ENCODE results near the gene CNOT8. TPM values are rescaled to one million over a fixed set of nuclear protein-coding genes. Genes with fewer than 3 reads are reported as not detected.

CNOT8 gene
- total RNA-seq, 5 donors from 2014 or later (not counting 1 experiment from before 2014, with no cell fraction given) = 85.9 to 113 (median 100) TPM

DNA sequence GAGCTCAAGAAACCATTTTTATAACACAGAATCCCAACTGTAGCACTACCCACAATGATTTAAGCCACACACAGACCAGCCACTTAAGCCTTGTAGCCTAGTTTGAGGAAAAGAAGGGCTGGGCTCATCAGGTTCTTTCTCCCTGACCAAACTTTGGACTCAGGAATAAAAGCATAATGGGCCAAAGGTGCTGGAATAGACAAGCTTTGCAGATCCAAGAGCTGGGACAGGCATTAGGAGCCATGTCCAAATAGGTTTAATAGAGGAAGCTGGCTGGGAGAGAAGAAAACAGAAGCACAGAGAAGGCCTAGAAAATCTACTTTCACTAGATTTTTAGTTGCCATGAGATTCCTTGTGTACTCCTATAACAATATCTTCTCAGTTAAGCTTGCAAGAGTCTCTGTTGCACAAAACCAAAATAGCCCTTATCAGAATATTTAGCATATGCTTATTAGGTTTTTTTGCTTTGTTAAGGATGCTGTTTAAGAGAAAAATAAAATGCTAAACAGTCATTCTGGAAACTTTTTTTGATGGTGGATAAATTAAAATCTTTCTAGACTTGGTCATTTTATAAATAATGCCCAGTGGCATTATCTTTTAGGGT is 38.2 kb downstream of the CNOT8 start:
- peaks cover 67% of the 10 kb centered on the region for H3K36me3 Mint-ChIP-seq

GRCh38 chr5:154898210-154898609 is 39.8 kb downstream of the CNOT8 start:
- no peak overlapping the region for H3K4me3 ChIP-seq (ENCODE audit: control insufficient read depth in 1 of 2, extremely low read depth in 1 of 2, low read length in 1 of 2)
- no peaks in the 10 kb centered on the region for H3K27me3 Mint-ChIP-seq
- H3K9me3 ChIP-seq = no peaks in the 10 kb centered on the region
- H3K4me1 ChIP-seq (ENCODE audit: control insufficient read depth in 1 of 2, extremely low read depth in 1 of 2, insufficient read depth in 2 of 2, low read length in 2 of 2) = no peaks in the 10 kb centered on the region
- H3K36me3 Mint-ChIP-seq = peaks cover 66% of the 10 kb centered on the region
- H3K36me3 ChIP-seq (ENCODE audit: control insufficient read depth in 2 of 2, extremely low read depth in 1 of 2, insufficient read depth in 1 of 2, low read length in 1 of 2) = peaks cover 19 to 93% of the 10 kb centered on the region in 2 donors
- H3K4me3 Mint-ChIP-seq = no peak overlapping the region
- ATAC-seq (replicated peaks in 1 of 4) (no peak), DNase-seq (no peak)
- CTCF ChIA-PET = interaction anchor here in 1 of 2 donors (0.6 to 1.0 kb wide), 2 partner anchors 8 to 431 kb away, joined by 4 read pairs; no protein-coding TSS in a partner anchor
- POLR2A ChIA-PET = interaction anchor here in 1 of 2 donors (0.7 kb wide), 1 partner anchor 865 kb away, joined by 7 read pairs; no protein-coding TSS in a partner anchor
- no peaks in the 10 kb centered on the region for H3K4me1 Mint-ChIP-seq
- no CpG with 5 or more reads among the region's 4 CpGs for WGBS (ENCODE audit: insufficient coverage)
- H3K9me3 Mint-ChIP-seq = no peaks in the 10 kb centered on the region
- no peaks in the 10 kb centered on the region for H3K27me3 ChIP-seq (replicated peaks in 1 of 2; ENCODE audit: control insufficient read depth in 2 of 2, extremely low read depth in 1 of 2, insufficient read depth in 2 of 2, low read length in 1 of 2)
- H3K27ac ChIP-seq (ENCODE audit: low read length) = no peak overlapping the region
- H3K27ac Mint-ChIP-seq = no peak overlapping the region

More for the DNA sequence above, 38.2 kb downstream of the CNOT8 start:
- no peaks in the 10 kb centered on the region for H3K4me1 Mint-ChIP-seq
- no peak for ATAC-seq (replicated peaks in 1 of 4)
- Histone ChIP-seq H3K9me3 (no peaks in the 10 kb centered on the region), H3K27ac (ENCODE audit: low read length) (no peak overlapping the region), H3K36me3 (ENCODE audit: control insufficient read depth in 2 of 2, extremely low read depth in 1 of 2, insufficient read depth in 1 of 2, low read length in 1 of 2) (peaks cover 19 to 87% of the 10 kb centered on the region in 2 donors), H3K27me3 (replicated peaks in 1 of 2; ENCODE audit: control insufficient read depth in 2 of 2, extremely low read depth in 1 of 2, insufficient read depth in 2 of 2, low read length in 1 of 2) (no peaks in the 10 kb centered on the region), H3K4me3 (ENCODE audit: control insufficient read depth in 1 of 2, extremely low read depth in 1 of 2, low read length in 1 of 2) (no peak overlapping the region), H3K4me1 (ENCODE audit: control insufficient read depth in 1 of 2, extremely low read depth in 1 of 2, insufficient read depth in 2 of 2, low read length in 2 of 2) (no peaks in the 10 kb centered on the region)
- H3K4me3 Mint-ChIP-seq = no peak overlapping the region
- no peak overlapping the region for H3K27ac Mint-ChIP-seq
- H3K27me3 Mint-ChIP-seq = no peaks in the 10 kb centered on the region
- ChIA-PET CTCF (interaction anchor here in 1 of 2 donors (0.5 kb wide), 1 partner anchor 104 kb away, joined by 3 read pairs; no protein-coding TSS in a partner anchor), POLR2A (no interaction called here)
- no peaks in the 10 kb centered on the region for H3K9me3 Mint-ChIP-seq
- no peak for DNase-seq

GRCh38 chr5:154899151-154899816 is 40.9 kb downstream of the CNOT8 start:
- Mint-ChIP-seq H3K27me3 (no peaks in the 10 kb centered on the region), H3K27ac (no peak overlapping the region), H3K9me3 (no peaks in the 10 kb centered on the region), H3K4me3 (no peak overlapping the region), H3K4me1 (no peaks in the 10 kb centered on the region), H3K36me3 (peaks cover 64% of the 10 kb centered on the region)
- Histone ChIP-seq H3K27ac (ENCODE audit: low read length) (no peak overlapping the region), H3K27me3 (replicated peaks in 1 of 2; ENCODE audit: control insufficient read depth in 2 of 2, extremely low read depth in 1 of 2, insufficient read depth in 2 of 2, low read length in 1 of 2) (no peaks in the 10 kb centered on the region), H3K4me1 (ENCODE audit: control insufficient read depth in 1 of 2, extremely low read depth in 1 of 2, insufficient read depth in 2 of 2, low read length in 2 of 2) (no peaks in the 10 kb centered on the region), H3K4me3 (ENCODE audit: control insufficient read depth in 1 of 2, extremely low read depth in 1 of 2, low read length in 1 of 2) (no peak overlapping the region), H3K36me3 (ENCODE audit: control insufficient read depth in 2 of 2, extremely low read depth in 1 of 2, insufficient read depth in 1 of 2, low read length in 1 of 2) (peaks cover 21 to 93% of the 10 kb centered on the region in 2 donors), H3K9me3 (no peaks in the 10 kb centered on the region)
- ChIA-PET CTCF (interaction anchor here in 1 of 2 donors (0.6 kb wide), 1 partner anchor 98 kb away, joined by 3 read pairs; no protein-coding TSS in a partner anchor), POLR2A (no interaction called here)
- DNase-seq = no peak
- WGBS (ENCODE audit: insufficient coverage) = 83% methylated on average over 2 of the region's 9 CpGs
- ATAC-seq (replicated peaks in 1 of 4) = no peak

- Mint-ChIP-seq H3K4me1 (no peaks in the 10 kb centered on the region), H3K27me3 (no peaks in the 10 kb centered on the region), H3K4me3 (no peak overlapping the region), H3K27ac (no peak overlapping the region), H3K36me3 (peaks cover 66% of the 10 kb centered on the region), H3K9me3 (no peaks in the 10 kb centered on the region)
- WGBS (ENCODE audit: insufficient coverage) = no CpG with 5 or more reads among the region's 1 CpG
- DNase-seq (no peak), ATAC-seq (replicated peaks in 1 of 4) (no peak)
- H3K27me3 ChIP-seq (replicated peaks in 1 of 2; ENCODE audit: control insufficient read depth in 2 of 2, extremely low read depth in 1 of 2, insufficient read depth in 2 of 2, low read length in 1 of 2) = no peaks in the 10 kb centered on the region
- H3K27ac ChIP-seq (ENCODE audit: low read length) = no peak overlapping the region
- ChIA-PET CTCF (no interaction called here), POLR2A (no interaction called here)
- H3K9me3 ChIP-seq = no peaks in the 10 kb centered on the region
- H3K4me3 ChIP-seq (ENCODE audit: control insufficient read depth in 1 of 2, extremely low read depth in 1 of 2, low read length in 1 of 2) = no peak overlapping the region
- peaks cover 21 to 94% of the 10 kb centered on the region in 2 donors for H3K36me3 ChIP-seq (ENCODE audit: control insufficient read depth in 2 of 2, extremely low read depth in 1 of 2, insufficient read depth in 1 of 2, low read length in 1 of 2)
- H3K4me1 ChIP-seq (ENCODE audit: control insufficient read depth in 1 of 2, extremely low read depth in 1 of 2, insufficient read depth in 2 of 2, low read length in 2 of 2) = no peaks in the 10 kb centered on the region
Measured at GRCh38 chr5:154900066-154900465, 41.6 kb downstream of the CNOT8 start.

DNA sequence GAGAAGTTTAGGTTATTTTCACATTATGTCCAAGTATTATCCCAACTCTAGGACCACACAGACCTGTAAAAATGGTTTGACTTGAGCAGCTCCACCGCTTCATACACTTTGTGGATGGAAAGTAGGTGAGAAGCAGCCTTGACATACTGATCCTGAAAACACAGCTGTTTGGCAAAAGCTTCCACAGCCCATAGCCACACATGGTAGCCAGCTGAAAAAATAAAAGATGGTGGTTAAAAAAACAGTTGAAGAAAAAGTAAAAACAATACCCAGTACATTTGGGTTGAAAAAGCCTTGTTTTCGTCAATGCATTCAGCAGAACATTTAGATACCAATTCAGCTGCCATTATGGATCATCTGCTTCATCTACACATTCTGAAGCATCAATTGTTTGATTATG is 42.8 kb downstream of the CNOT8 start:
- Histone ChIP-seq H3K4me3 (ENCODE audit: control insufficient read depth in 1 of 2, extremely low read depth in 1 of 2, low read length in 1 of 2) (no peak overlapping the region), H3K4me1 (ENCODE audit: control insufficient read depth in 1 of 2, extremely low read depth in 1 of 2, insufficient read depth in 2 of 2, low read length in 2 of 2) (no peaks in the 10 kb centered on the region), H3K27me3 (replicated peaks in 1 of 2; ENCODE audit: control insufficient read depth in 2 of 2, extremely low read depth in 1 of 2, insufficient read depth in 2 of 2, low read length in 1 of 2) (no peaks in the 10 kb centered on the region), H3K36me3 (ENCODE audit: control insufficient read depth in 2 of 2, extremely low read depth in 1 of 2, insufficient read depth in 1 of 2, low read length in 1 of 2) (peaks cover 20 to 88% of the 10 kb centered on the region in 2 donors), H3K9me3 (no peaks in the 10 kb centered on the region), H3K27ac (ENCODE audit: low read length) (no peak overlapping the region)
- POLR2A ChIA-PET = interaction anchor here (0.6 to 0.7 kb wide), 2 partner anchors 29 to 30 kb away, joined by 4 to 7 read pairs; no protein-coding TSS in a partner anchor
- no peaks in the 10 kb centered on the region for H3K9me3 Mint-ChIP-seq
- H3K4me1 Mint-ChIP-seq = no peaks in the 10 kb centered on the region
- H3K36me3 Mint-ChIP-seq = peaks cover 57% of the 10 kb centered on the region
- DNase-seq = no peak
- CTCF ChIA-PET = no interaction called here
- WGBS (ENCODE audit: insufficient coverage) = no CpG with 5 or more reads among the region's 2 CpGs
- no peak overlapping the region for H3K4me3 Mint-ChIP-seq
- no peaks in the 10 kb centered on the region for H3K27me3 Mint-ChIP-seq
- no peak overlapping the region for H3K27ac Mint-ChIP-seq
- ATAC-seq (replicated peaks in 1 of 4) = no peak

DNA sequence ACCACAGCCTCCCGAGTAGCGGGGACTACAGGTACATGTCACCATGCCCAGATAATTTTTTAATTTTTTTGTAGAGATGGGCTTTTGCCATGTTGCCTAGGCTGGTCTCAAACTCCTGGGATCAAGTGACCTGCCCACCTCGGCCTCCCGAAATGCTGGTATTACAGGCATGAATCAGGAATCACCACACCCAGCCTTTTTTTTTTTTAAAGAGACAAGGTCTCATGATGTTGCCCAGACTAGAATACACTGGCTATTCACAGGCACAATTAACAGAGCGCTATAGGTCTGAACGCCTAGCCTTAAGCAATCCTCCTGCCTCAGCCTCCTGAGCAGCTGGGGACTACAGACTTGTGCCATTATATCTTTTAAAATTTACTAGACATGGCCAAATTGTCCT is 43.5 kb downstream of the CNOT8 start:
- Mint-ChIP-seq H3K27ac (no peak overlapping the region), H3K27me3 (no peaks in the 10 kb centered on the region), H3K4me3 (no peak overlapping the region), H3K4me1 (no peaks in the 10 kb centered on the region), H3K36me3 (peaks cover 58% of the 10 kb centered on the region), H3K9me3 (no peaks in the 10 kb centered on the region)
- Histone ChIP-seq H3K27me3 (replicated peaks in 1 of 2; ENCODE audit: control insufficient read depth in 2 of 2, extremely low read depth in 1 of 2, insufficient read depth in 2 of 2, low read length in 1 of 2) (no peaks in the 10 kb centered on the region), H3K4me3 (ENCODE audit: control insufficient read depth in 1 of 2, extremely low read depth in 1 of 2, low read length in 1 of 2) (no peak overlapping the region), H3K27ac (ENCODE audit: low read length) (no peak overlapping the region), H3K9me3 (no peaks in the 10 kb centered on the region), H3K4me1 (ENCODE audit: control insufficient read depth in 1 of 2, extremely low read depth in 1 of 2, insufficient read depth in 2 of 2, low read length in 2 of 2) (no peaks in the 10 kb centered on the region), H3K36me3 (ENCODE audit: control insufficient read depth in 2 of 2, extremely low read depth in 1 of 2, insufficient read depth in 1 of 2, low read length in 1 of 2) (peaks cover 21 to 89% of the 10 kb centered on the region in 2 donors)
- 100% methylated on average over 2 of the region's 6 CpGs for WGBS (ENCODE audit: insufficient coverage)
- ChIA-PET POLR2A (no interaction called here), CTCF (no interaction called here)
- DNase-seq (no peak), ATAC-seq (replicated peaks in 1 of 4) (no peak)
